Activated B cell treated with CpG ODN at 0.5 μM for 24 hours (primary cell): Measurements from ENCODE around the gene DNAJB4. TPM values are rescaled to one million over a fixed set of nuclear protein-coding genes. Genes with fewer than 3 reads are reported as not detected.

Experiments used
- ATAC-seq: fragments of 200-7000 bp; cut with Tn5 transposase; one replicate; pipeline ENCODE4 v1.10.0; 2021; ENCODE audit warnings: low read depth, mild to moderate bottlenecking, moderate library complexity
- CTCF ChIA-PET: fragments of 350-600 bp; sonication (Branson Sonifier 250); formaldehyde crosslinking; loops from one replicate; lab custom pipeline; 2021; ENCODE audit warnings: antibody characterized with exemption; lab: Charles Lee
- POLR2A ChIA-PET: fragments of 350-600 bp; sonication (Branson Sonifier 250); formaldehyde crosslinking; loops from one replicate; lab custom pipeline; 2021; ENCODE audit warnings: antibody characterized with exemption; lab: Charles Lee
- DNase-seq: peaks from one replicate; pipeline ENCODE4 v3.0.0; 2022
- H3K27ac Mint-ChIP-seq: one replicate; pipeline ENCODE4 v1.8.0; 2020; ENCODE audit warnings: mixed read lengths
- H3K27me3 Mint-ChIP-seq: one replicate; pipeline ENCODE4 v1.8.0; 2021; ENCODE audit warnings: mixed read lengths
- H3K36me3 Mint-ChIP-seq: one replicate; pipeline ENCODE4 v1.8.0; 2021; ENCODE audit warnings: low read depth, mixed read lengths
- H3K4me1 Mint-ChIP-seq: one replicate; pipeline ENCODE4 v1.8.0; 2021; ENCODE audit warnings: mixed read lengths
- H3K4me3 Mint-ChIP-seq: one replicate; pipeline ENCODE4 v1.8.0; 2020; ENCODE audit warnings: mild to moderate bottlenecking, mixed read lengths
- H3K9me3 Mint-ChIP-seq: one replicate; pipeline ENCODE4 v1.8.0; 2020; ENCODE audit warnings: mixed read lengths
- CTCF ChIP-seq: fragments of 200-600 bp; IDR thresholded peaks from one replicate; pipeline ENCODE4 v1.8.0; 2022; ENCODE audit warnings: antibody characterized with exemption, mild to moderate bottlenecking
- intact Hi-C: fragments of 100-400 bp; cut with micrococcal nuclease; formaldehyde crosslinking; loops from one replicate; pipeline ENCODE4 v1.15.1; 2024
- total RNA-seq: library from RNA; stranded (reverse); gene quantifications from 2 replicates; pipeline ENCODE4 v1.2.3, GENCODE V29; 2022

DNAJB4 gene
- total RNA-seq, 1 donor from 2014 or later: 11.9 TPM

- intact Hi-C loops: no loop called here
- DNase-seq (no peak), ATAC-seq (no peak)
- Mint-ChIP-seq H3K27ac (no peak overlapping the region), H3K27me3 (peaks cover 30% of the 10 kb centered on the region), H3K4me1 (peaks cover 8% of the 10 kb centered on the region), H3K36me3 (no peaks in the 10 kb centered on the region), H3K4me3 (no peak overlapping the region), H3K9me3 (no peaks in the 10 kb centered on the region)
- ChIA-PET CTCF (no interaction called here), POLR2A (no interaction called here)
- TF ChIP-seq CTCF: no peak
These were observed 46.3 kb downstream of the DNAJB4 start for GRCh38 chr1:78051005-78051404.

GRCh38 chr1:78052685-78053405 is 48.1 kb downstream of the DNAJB4 start:
- ATAC-seq (no peak), DNase-seq (no peak)
- no peaks in the 10 kb centered on the region for H3K4me1 Mint-ChIP-seq
- no peak for TF ChIP-seq CTCF
- CTCF ChIA-PET: no interaction called here
- POLR2A ChIA-PET: no interaction called here
- H3K4me3 Mint-ChIP-seq: no peak overlapping the region
- intact Hi-C loops: no loop called here
- H3K36me3 Mint-ChIP-seq: no peaks in the 10 kb centered on the region
- peaks cover 14% of the 10 kb centered on the region for H3K27me3 Mint-ChIP-seq
- H3K9me3 Mint-ChIP-seq: no peaks in the 10 kb centered on the region
- H3K27ac Mint-ChIP-seq: no peak overlapping the region

GRCh38 chr1:78053498-78053897 is 48.8 kb downstream of the DNAJB4 start:
- Mint-ChIP-seq H3K4me1 (no peaks in the 10 kb centered on the region), H3K36me3 (no peaks in the 10 kb centered on the region), H3K9me3 (no peaks in the 10 kb centered on the region), H3K27me3 (peaks cover 12% of the 10 kb centered on the region), H3K4me3 (no peak overlapping the region), H3K27ac (no peak overlapping the region)
- ATAC-seq (no peak), DNase-seq (no peak)
- intact Hi-C loops: no loop called here
- POLR2A ChIA-PET: no interaction called here
- TF ChIP-seq CTCF: no peak
- CTCF ChIA-PET: no interaction called here

DNA sequence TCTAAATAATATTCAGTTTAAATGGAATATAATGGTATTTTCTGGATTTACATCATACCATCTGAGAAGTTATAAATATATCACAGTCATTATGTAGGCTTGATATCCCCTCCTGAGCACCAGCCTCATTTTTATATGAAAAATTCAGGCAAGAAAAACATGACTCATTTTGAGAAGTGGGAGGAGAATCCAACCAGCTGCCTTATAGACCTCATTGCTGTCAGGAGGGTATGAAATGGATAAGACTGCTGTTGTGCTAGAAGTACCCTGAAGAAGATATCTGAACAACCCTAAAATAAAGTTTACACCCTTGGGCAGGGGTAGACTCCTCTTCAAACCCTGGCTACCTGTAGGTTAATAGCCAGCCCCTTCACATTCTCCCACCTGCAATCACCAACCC is 49.8 kb downstream of the DNAJB4 start:
- no peak for DNase-seq
- Mint-ChIP-seq H3K4me3 (no peak overlapping the region), H3K27me3 (peaks cover 7% of the 10 kb centered on the region), H3K9me3 (no peaks in the 10 kb centered on the region), H3K27ac (no peak overlapping the region), H3K4me1 (no peaks in the 10 kb centered on the region), H3K36me3 (no peaks in the 10 kb centered on the region)
- CTCF ChIA-PET: no interaction called here
- intact Hi-C loops: no loop called here
- no peak for TF ChIP-seq CTCF
- POLR2A ChIA-PET: no interaction called here
- no peak for ATAC-seq

DNA sequence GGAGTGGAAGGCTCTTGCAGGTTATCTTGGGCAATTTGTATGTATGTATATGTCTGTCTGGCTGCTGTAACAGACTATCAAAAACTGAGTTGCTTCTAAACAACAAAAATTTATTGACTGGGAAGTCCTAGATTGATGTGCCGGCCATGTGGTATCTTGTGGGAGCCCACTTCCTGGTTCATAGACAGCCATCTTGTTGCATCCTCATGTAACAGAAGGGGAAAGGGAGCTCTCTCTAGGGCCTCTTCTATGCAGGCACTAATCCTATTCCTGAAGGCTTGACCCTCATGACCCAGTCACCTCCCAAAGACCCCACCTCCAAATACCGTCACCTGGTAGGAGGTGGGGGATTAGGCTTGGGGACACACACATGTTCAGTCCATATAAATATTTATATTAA is 50.2 kb downstream of the DNAJB4 start:
- DNase-seq (no peak), ATAC-seq (no peak)
- ChIA-PET POLR2A (no interaction called here), CTCF (no interaction called here)
- Mint-ChIP-seq H3K9me3 (no peaks in the 10 kb centered on the region), H3K36me3 (no peaks in the 10 kb centered on the region), H3K4me3 (no peak overlapping the region), H3K4me1 (no peaks in the 10 kb centered on the region), H3K27ac (no peak overlapping the region), H3K27me3 (peaks cover 8% of the 10 kb centered on the region)
- TF ChIP-seq CTCF: no peak
- intact Hi-C loops: no loop called here
